Esophagus muscularis mucosa (tissue), 4 donors: ENCODE measurements around the gene ANKS1B.

Experiments used
- EP300 ChIP-seq: sonication (generic); formaldehyde crosslinking; IDR thresholded peaks from one replicate; pipeline ENCODE4 v1.6.1; 2017; ENCODE audit warnings: antibody characterized with exemption
- POLR2A ChIP-seq: fragments of 450-650 bp; IDR thresholded peaks from one replicate; pipeline ENCODE4 v1.6.1; 2017; ENCODE audit warnings: antibody characterized with exemption, moderate library complexity, mild to moderate bottlenecking, low read depth
- POLR2AphosphoS5 ChIP-seq, 2 donors: sonication (generic); formaldehyde crosslinking; IDR thresholded peaks; one replicate each; pipeline ENCODE4 v1.6.1; 2017; ENCODE audit warnings: antibody characterized with exemption in 2 of 2
- TF ChIP-seq, protein P1 (sequence below), 3 experiments: fragments of 200-600 bp in 2 of 3; fragments of 450-650 bp in 1 of 3; sonication (generic) in 2 of 3; IDR thresholded peaks; one replicate each; pipeline ENCODE4 v1.5.1; 2017 to 2019; ENCODE audit warnings: antibody characterized with exemption in 3 of 3, mild to moderate bottlenecking in 2 of 3, moderate library complexity in 1 of 3

DNA sequence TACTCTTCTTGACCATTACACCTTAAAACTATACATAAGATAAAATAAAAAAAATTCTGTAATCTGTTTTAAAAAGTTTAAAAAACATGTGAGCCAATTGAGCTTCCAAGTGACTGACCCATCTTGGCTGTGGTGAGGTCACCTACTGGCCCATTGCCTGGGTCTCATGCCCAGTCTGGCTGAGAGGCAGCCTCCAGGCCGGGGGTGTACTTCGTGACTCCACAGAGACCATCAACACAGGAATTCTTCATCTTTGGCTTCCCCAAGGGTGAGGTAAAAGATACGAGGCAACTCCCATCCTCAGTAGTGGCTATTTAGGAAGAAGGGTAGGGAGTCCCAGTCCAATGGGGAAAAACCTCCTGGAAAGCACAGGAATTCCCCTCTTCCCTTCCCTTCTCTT lies 1226.4 kb downstream of the ANKS1B start:
- TF ChIP-seq, protein P1, sequence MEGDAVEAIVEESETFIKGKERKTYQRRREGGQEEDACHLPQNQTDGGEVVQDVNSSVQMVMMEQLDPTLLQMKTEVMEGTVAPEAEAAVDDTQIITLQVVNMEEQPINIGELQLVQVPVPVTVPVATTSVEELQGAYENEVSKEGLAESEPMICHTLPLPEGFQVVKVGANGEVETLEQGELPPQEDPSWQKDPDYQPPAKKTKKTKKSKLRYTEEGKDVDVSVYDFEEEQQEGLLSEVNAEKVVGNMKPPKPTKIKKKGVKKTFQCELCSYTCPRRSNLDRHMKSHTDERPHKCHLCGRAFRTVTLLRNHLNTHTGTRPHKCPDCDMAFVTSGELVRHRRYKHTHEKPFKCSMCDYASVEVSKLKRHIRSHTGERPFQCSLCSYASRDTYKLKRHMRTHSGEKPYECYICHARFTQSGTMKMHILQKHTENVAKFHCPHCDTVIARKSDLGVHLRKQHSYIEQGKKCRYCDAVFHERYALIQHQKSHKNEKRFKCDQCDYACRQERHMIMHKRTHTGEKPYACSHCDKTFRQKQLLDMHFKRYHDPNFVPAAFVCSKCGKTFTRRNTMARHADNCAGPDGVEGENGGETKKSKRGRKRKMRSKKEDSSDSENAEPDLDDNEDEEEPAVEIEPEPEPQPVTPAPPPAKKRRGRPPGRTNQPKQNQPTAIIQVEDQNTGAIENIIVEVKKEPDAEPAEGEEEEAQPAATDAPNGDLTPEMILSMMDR (IDR thresholded peaks at IDR 0.05), result no peak
- no peak for TF ChIP-seq POLR2A
- TF ChIP-seq POLR2AphosphoS5 (IDR thresholded peaks at IDR 0.05), result no peak
- no peak for TF ChIP-seq EP300
